K562 (cell line): Measurements from ENCODE around the gene GET3. TPM values are rescaled to one million over a fixed set of nuclear protein-coding genes. Genes with fewer than 3 reads are reported as not detected.
A peak's percentile ranks its signal among the peaks of the same experiment; 100 is the strongest.

Experiments
- HDAC3 ChIP-seq: fragments of 450-650 bp; IDR thresholded peaks from 2 replicates; pipeline ENCODE4 v1.6.1; 2018; ENCODE audit warnings: borderline replicate concordance, mild to moderate bottlenecking, moderate library complexity; ENCODE audit not compliant: partially characterized antibody
- IFI16 ChIP-seq: fragments of 250-450 bp; sonication (Bioruptor Pico); IDR thresholded peaks from 2 replicates; pipeline ENCODE4 v2.1.2; 2022; ENCODE audit warnings: mild to moderate bottlenecking, inconsistent platforms
- JUNB ChIP-seq: fragments of 450-650 bp; formaldehyde crosslinking; conservative IDR thresholded peaks from 2 replicates; pipeline ENCODE4 v1.4.0; 2020; ENCODE audit warnings: mild to moderate bottlenecking
- NFE2 ChIP-seq: IDR thresholded peaks from 2 replicates; pipeline ENCODE4 v1.6.1; 2014; ENCODE audit warnings: antibody characterized with exemption, low read depth
- PCBP1 ChIP-seq: fragments of 200-400 bp; formaldehyde crosslinking; IDR thresholded peaks from 2 replicates; pipeline ENCODE4 v1.6.1; 2018; ENCODE audit warnings: mild to moderate bottlenecking, low read depth, low read length; ENCODE audit not compliant: poor library complexity, severe bottlenecking
- SMAD2 ChIP-seq: fragments of 150-350 bp; IDR thresholded peaks from 2 replicates; pipeline ENCODE4 v1.6.1; 2014; ENCODE audit warnings: low read depth, mild to moderate bottlenecking, low read length
- SRSF9 ChIP-seq: fragments of 200-400 bp; formaldehyde crosslinking; IDR thresholded peaks from 2 replicates; pipeline ENCODE4 v1.6.1; 2017; ENCODE audit warnings: low read depth, low read length, borderline replicate concordance
- TBP ChIP-seq: optimal IDR thresholded peaks from 2 replicates; pipeline ENCODE3; 2011; ENCODE audit warnings: low read depth, low read length, improper control_type of control experiment
- ZNF282 ChIP-seq: sonication (generic); formaldehyde crosslinking; IDR thresholded peaks from 2 replicates; pipeline ENCODE4 v1.8.1; 2023; ENCODE audit warnings: missing genetic modification reagents
- ZNF324 ChIP-seq: fragments of 250-450 bp; sonication (Bioruptor Pico); IDR thresholded peaks from 2 replicates; pipeline ENCODE4 v1.4.0; 2020; ENCODE audit warnings: mild to moderate bottlenecking
- polyA plus RNA-seq, 8 experiments: library from polyadenylated mRNA; depleted of rRNA in 4 of 8; stranded (reverse) in 5 of 8; unstranded in 3 of 8; fragments of >200 nt; fragmentation: Nextera tagmentation in 2 of 8; fragmentation: Illumina TruSeq in 1 of 8; extraction: Ambion mirVana in 2 of 8; extraction: Trizol in 1 of 8; gene quantifications; 2 replicates each; pipeline versions ENCODE4 v1.2.1 to v1.2.3, GENCODE V29; 2011 to 2014; ENCODE audit warnings: inconsistent platforms in 1 of 8, missing spikeins in 1 of 8
- total RNA-seq, 7 experiments: library from RNA; depleted of rRNA in 6 of 7; stranded (reverse); fragments of >200 nt in 6 of 7; fragmentation: Illumina TruSeq in 2 of 7; extraction: Trizol in 2 of 7; gene quantifications; 2 replicates each; pipeline versions ENCODE4 v1.2.1 to v1.2.3, GENCODE V29; 2011 to 2021; ENCODE audit warnings: low replicate concordance in 1 of 7
- TF ChIP-seq, protein P1 (sequence below): fragments of 450-650 bp; IDR thresholded peaks from 2 replicates; pipeline ENCODE4 v1.6.1; 2016; ENCODE audit warnings: mild to moderate bottlenecking
- TF ChIP-seq, protein P2 (sequence below): fragments of 450-650 bp; IDR thresholded peaks from one replicate; pipeline ENCODE4 v1.6.1; 2018; ENCODE audit warnings: mild to moderate bottlenecking, moderate library complexity; ENCODE audit not compliant: partially characterized antibody
- TF ChIP-seq, protein P3 (sequence below): sonication (generic); formaldehyde crosslinking; IDR thresholded peaks from 2 replicates; pipeline ENCODE4 v1.8.0; 2023; ENCODE audit warnings: missing genetic modification reagents, mild to moderate bottlenecking, borderline replicate concordance
- TF ChIP-seq, protein P4 (sequence below), 2 experiments: IDR thresholded peaks; 2 replicates each; pipeline ENCODE4 v1.6.1; 2012; ENCODE audit warnings: improper control_type of control experiment in 2 of 2, low read depth in 2 of 2, low read length in 2 of 2, borderline replicate concordance in 1 of 2

Gene GET3
- total and polyA plus RNA-seq, 9 of the 15 experiments (the other 6 are each of a cell fraction or from before 2014, with no cell fraction given) = 8.3 to 83.5 (median 51.8) TPM

DNA sequence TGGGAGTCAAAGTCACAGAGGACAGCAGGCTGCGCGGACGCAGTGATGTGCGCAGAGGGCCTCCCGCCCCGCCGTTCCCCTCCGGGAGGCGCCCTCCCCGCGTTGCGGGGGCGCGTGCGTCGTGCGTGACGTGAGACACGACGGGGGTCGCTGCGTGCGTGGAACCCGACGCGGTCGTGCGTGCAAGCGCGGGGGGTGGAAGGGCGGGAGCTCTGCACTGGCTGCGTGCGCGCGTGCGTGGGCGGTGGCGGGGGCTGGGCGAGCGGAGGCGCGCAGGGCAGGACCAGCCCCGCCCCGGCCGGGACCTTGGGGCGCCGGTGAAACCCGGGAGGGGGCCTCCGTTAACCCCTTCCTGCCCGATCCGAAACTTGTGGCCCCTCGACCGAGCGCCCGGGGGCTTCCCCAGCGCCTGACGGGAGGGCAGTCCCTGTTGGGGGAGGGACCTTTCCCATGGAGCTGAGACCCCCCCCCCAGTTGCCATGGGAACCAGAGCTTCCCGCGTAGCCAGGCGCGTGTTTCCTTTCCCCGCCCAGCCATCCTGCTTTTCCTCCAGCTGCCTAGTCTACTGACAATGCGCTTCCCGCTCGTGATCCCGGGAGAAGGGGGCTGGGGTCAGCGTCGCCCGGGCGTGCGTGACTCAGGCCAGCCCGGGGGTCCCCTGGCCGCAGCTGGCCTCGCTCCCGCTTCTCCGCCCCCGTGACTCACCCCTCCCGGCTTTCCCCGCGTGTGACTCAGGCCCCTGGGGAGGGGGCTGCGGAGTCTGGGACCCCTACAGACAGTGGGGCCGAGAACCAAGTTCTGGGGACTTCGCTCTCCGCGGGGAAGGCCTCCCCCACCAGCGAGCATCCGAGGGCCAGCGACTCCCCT lies 45.4 kb downstream of the GET3 start (continued):
- TF ChIP-seq, protein P1, sequence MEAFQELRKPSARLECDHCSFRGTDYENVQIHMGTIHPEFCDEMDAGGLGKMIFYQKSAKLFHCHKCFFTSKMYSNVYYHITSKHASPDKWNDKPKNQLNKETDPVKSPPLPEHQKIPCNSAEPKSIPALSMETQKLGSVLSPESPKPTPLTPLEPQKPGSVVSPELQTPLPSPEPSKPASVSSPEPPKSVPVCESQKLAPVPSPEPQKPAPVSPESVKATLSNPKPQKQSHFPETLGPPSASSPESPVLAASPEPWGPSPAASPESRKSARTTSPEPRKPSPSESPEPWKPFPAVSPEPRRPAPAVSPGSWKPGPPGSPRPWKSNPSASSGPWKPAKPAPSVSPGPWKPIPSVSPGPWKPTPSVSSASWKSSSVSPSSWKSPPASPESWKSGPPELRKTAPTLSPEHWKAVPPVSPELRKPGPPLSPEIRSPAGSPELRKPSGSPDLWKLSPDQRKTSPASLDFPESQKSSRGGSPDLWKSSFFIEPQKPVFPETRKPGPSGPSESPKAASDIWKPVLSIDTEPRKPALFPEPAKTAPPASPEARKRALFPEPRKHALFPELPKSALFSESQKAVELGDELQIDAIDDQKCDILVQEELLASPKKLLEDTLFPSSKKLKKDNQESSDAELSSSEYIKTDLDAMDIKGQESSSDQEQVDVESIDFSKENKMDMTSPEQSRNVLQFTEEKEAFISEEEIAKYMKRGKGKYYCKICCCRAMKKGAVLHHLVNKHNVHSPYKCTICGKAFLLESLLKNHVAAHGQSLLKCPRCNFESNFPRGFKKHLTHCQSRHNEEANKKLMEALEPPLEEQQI = no peak
- TF ChIP-seq, protein P2, sequence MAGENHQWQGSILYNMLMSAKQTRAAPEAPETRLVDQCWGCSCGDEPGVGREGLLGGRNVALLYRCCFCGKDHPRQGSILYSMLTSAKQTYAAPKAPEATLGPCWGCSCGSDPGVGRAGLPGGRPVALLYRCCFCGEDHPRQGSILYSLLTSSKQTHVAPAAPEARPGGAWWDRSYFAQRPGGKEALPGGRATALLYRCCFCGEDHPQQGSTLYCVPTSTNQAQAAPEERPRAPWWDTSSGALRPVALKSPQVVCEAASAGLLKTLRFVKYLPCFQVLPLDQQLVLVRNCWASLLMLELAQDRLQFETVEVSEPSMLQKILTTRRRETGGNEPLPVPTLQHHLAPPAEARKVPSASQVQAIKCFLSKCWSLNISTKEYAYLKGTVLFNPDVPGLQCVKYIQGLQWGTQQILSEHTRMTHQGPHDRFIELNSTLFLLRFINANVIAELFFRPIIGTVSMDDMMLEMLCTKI = no peak
- peak; percentile 77 for TF ChIP-seq PCBP1
- TF ChIP-seq SMAD2 = no peak
- no peak for TF ChIP-seq ZNF324 (CRISPR knock-in tag)
- TF ChIP-seq IFI16 = no peak
- no peak for TF ChIP-seq SRSF9
- TF ChIP-seq ZNF282 = 0 out of 2 replicates have a peak, but pooled peaks have one; percentile 41
- no peak for TF ChIP-seq NFE2
- TF ChIP-seq, protein P3, sequence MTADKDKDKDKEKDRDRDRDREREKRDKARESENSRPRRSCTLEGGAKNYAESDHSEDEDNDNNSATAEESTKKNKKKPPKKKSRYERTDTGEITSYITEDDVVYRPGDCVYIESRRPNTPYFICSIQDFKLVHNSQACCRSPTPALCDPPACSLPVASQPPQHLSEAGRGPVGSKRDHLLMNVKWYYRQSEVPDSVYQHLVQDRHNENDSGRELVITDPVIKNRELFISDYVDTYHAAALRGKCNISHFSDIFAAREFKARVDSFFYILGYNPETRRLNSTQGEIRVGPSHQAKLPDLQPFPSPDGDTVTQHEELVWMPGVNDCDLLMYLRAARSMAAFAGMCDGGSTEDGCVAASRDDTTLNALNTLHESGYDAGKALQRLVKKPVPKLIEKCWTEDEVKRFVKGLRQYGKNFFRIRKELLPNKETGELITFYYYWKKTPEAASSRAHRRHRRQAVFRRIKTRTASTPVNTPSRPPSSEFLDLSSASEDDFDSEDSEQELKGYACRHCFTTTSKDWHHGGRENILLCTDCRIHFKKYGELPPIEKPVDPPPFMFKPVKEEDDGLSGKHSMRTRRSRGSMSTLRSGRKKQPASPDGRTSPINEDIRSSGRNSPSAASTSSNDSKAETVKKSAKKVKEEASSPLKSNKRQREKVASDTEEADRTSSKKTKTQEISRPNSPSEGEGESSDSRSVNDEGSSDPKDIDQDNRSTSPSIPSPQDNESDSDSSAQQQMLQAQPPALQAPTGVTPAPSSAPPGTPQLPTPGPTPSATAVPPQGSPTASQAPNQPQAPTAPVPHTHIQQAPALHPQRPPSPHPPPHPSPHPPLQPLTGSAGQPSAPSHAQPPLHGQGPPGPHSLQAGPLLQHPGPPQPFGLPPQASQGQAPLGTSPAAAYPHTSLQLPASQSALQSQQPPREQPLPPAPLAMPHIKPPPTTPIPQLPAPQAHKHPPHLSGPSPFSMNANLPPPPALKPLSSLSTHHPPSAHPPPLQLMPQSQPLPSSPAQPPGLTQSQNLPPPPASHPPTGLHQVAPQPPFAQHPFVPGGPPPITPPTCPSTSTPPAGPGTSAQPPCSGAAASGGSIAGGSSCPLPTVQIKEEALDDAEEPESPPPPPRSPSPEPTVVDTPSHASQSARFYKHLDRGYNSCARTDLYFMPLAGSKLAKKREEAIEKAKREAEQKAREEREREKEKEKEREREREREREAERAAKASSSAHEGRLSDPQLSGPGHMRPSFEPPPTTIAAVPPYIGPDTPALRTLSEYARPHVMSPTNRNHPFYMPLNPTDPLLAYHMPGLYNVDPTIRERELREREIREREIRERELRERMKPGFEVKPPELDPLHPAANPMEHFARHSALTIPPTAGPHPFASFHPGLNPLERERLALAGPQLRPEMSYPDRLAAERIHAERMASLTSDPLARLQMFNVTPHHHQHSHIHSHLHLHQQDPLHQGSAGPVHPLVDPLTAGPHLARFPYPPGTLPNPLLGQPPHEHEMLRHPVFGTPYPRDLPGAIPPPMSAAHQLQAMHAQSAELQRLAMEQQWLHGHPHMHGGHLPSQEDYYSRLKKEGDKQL (CRISPR knock-in tag) = no peak
- TF ChIP-seq TBP = no peak
- TF ChIP-seq HDAC3 = no peak
- TF ChIP-seq, protein P4, sequence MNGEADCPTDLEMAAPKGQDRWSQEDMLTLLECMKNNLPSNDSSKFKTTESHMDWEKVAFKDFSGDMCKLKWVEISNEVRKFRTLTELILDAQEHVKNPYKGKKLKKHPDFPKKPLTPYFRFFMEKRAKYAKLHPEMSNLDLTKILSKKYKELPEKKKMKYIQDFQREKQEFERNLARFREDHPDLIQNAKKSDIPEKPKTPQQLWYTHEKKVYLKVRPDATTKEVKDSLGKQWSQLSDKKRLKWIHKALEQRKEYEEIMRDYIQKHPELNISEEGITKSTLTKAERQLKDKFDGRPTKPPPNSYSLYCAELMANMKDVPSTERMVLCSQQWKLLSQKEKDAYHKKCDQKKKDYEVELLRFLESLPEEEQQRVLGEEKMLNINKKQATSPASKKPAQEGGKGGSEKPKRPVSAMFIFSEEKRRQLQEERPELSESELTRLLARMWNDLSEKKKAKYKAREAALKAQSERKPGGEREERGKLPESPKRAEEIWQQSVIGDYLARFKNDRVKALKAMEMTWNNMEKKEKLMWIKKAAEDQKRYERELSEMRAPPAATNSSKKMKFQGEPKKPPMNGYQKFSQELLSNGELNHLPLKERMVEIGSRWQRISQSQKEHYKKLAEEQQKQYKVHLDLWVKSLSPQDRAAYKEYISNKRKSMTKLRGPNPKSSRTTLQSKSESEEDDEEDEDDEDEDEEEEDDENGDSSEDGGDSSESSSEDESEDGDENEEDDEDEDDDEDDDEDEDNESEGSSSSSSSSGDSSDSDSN (IDR thresholded peaks at IDR 0.05; ENCODE audit: borderline replicate concordance in 1 of 2, low read depth in 2 of 2, low read length in 2 of 2) = no peak
- 0 out of 2 replicates have a peak, but pooled peaks have one; percentile 21 for TF ChIP-seq JUNB (CRISPR knock-in tag)
